Astrocyte of the spinal cord (primary cell): ENCODE data around the gene UBE2H.

Source experiments
- DNase-seq: peaks from one replicate; pipeline ENCODE4 v3.0.0; 2011; ENCODE audit warnings: low read depth, low spot score
- H3K4me3 ChIP-seq: 2 replicates; pipeline ENCODE4 v1.5.1; 2011; ENCODE audit warnings: low read depth, mild to moderate bottlenecking, low read length, moderate library complexity
- CTCF ChIP-seq: IDR thresholded peaks from 2 replicates; pipeline ENCODE4 v1.5.1; 2012; ENCODE audit warnings: low read depth, mild to moderate bottlenecking, low read length, inconsistent platforms
- in situ Hi-C: cut with HindIII; loops from 2 replicates; pipeline ENCODE4 v1.10.0; 2017; ENCODE audit warnings: low sequenced_read_pairs

UBE2H gene

GRCh38 chr7:129924602-129925001, 28.2 kb downstream of the UBE2H start:
- in situ Hi-C loops: no loop called here
- no peak overlapping the region for H3K4me3 ChIP-seq
- no peak for DNase-seq
- no peak for TF ChIP-seq CTCF

- no peak for TF ChIP-seq CTCF
- DNase-seq: peak; percentile 85
- in situ Hi-C loops: no loop called here
- no peak overlapping the region for H3K4me3 ChIP-seq
Measured at GRCh38 chr7:129923709-129924108, 29.1 kb downstream of the UBE2H start.

GRCh38 chr7:129919492-129919891, 33.3 kb downstream of the UBE2H start:
- in situ Hi-C loops: no loop called here
- no peak for DNase-seq
- H3K4me3 ChIP-seq: no peak overlapping the region
- no peak for TF ChIP-seq CTCF

GRCh38 chr7:129918922-129919321, 33.8 kb downstream of the UBE2H start:
- in situ Hi-C loops: no loop called here
- TF ChIP-seq CTCF: no peak
- no peak for DNase-seq
- H3K4me3 ChIP-seq: no peak overlapping the region

GRCh38 chr7:129917934-129918333, 34.8 kb downstream of the UBE2H start:
- no peak for TF ChIP-seq CTCF
- no peak overlapping the region for H3K4me3 ChIP-seq
- no peak for DNase-seq
- in situ Hi-C loops: no loop called here

GRCh38 chr7:129914536-129915272, 38.1 kb downstream of the UBE2H start:
- no peak for DNase-seq
- no peak overlapping the region for H3K4me3 ChIP-seq
- in situ Hi-C loops: no loop called here
- no peak for TF ChIP-seq CTCF
